ENCODE measurements around the gene EPB41L5.

Gene EPB41L5

GRCh38 chr2:120203251-120204021, 190.6 kb downstream of the EPB41L5 start:
- no peak for DNase-seq

GRCh38 chr2:120204022-120204405, 191.1 kb downstream of the EPB41L5 start:
- DNase-seq, result no peak

GRCh38 chr2:120204417-120204816, 191.5 kb downstream of the EPB41L5 start:
- DNase-seq, result no peak

- no peak for DNase-seq
Observed at GRCh38 chr2:120204945-120205670, 192.2 kb downstream of the EPB41L5 start.

- DNase-seq, result peak; percentile 86
Observed at GRCh38 chr2:120206022-120206581, 193.2 kb downstream of the EPB41L5 start.

GRCh38 chr2:120208381-120209353, 195.8 kb downstream of the EPB41L5 start:
- DNase-seq, result no peak

- DNase-seq, result no peak
Observed at GRCh38 chr2:120209427-120210269, 196.8 kb downstream of the EPB41L5 start.

GRCh38 chr2:120210270-120210693, 197.4 kb downstream of the EPB41L5 start:
- no peak for DNase-seq

GRCh38 chr2:120218181-120218580, 205.3 kb downstream of the EPB41L5 start:
- DNase-seq, result no peak

GRCh38 chr2:120219291-120219690, 206.4 kb downstream of the EPB41L5 start:
- no peak for DNase-seq

GRCh38 chr2:120219766-120220165, 206.9 kb downstream of the EPB41L5 start:
- DNase-seq, result no peak

- DNase-seq, result no peak
Observed at GRCh38 chr2:120220756-120221155, 207.9 kb downstream of the EPB41L5 start.

GRCh38 chr2:120221616-120222015, 208.7 kb downstream of the EPB41L5 start:
- peak; percentile 29 for DNase-seq

- no peak for DNase-seq
Observed at GRCh38 chr2:120222186-120223033, 209.5 kb downstream of the EPB41L5 start.

- DNase-seq, result peak; percentile 95
Observed at GRCh38 chr2:120223034-120223912, 210.4 kb downstream of the EPB41L5 start, which contains the start of gene TMEM185B. TSS of gene TMEM185B (minus strand) at chr2:120223400. CDS start at chr2:120222976, 424 bp downstream.

- no peak for DNase-seq
Observed at GRCh38 chr2:120224256-120224655, 211.4 kb downstream of the EPB41L5 start.

- no peak for DNase-seq
Observed at GRCh38 chr2:120224735-120225548, 212.1 kb downstream of the EPB41L5 start.

GRCh38 chr2:120225549-120226065, 212.7 kb downstream of the EPB41L5 start:
- no peak for DNase-seq

Data from stimulated activated CD8-positive, alpha-beta memory T cell treated with anti-CD3 and anti-CD28 coated beads, Interleukin-4, amount 100 ng/mL, for 48 hours (primary cell).